Amniotic epithelial cell (primary cell): Measurements from ENCODE around the gene LORICRIN.

ENCODE experiments used
- DNase-seq: peaks from one replicate; pipeline ENCODE4 v3.0.0-alpha.2; 2010; ENCODE audit warnings: low read depth

The LORICRIN gene

DNA sequence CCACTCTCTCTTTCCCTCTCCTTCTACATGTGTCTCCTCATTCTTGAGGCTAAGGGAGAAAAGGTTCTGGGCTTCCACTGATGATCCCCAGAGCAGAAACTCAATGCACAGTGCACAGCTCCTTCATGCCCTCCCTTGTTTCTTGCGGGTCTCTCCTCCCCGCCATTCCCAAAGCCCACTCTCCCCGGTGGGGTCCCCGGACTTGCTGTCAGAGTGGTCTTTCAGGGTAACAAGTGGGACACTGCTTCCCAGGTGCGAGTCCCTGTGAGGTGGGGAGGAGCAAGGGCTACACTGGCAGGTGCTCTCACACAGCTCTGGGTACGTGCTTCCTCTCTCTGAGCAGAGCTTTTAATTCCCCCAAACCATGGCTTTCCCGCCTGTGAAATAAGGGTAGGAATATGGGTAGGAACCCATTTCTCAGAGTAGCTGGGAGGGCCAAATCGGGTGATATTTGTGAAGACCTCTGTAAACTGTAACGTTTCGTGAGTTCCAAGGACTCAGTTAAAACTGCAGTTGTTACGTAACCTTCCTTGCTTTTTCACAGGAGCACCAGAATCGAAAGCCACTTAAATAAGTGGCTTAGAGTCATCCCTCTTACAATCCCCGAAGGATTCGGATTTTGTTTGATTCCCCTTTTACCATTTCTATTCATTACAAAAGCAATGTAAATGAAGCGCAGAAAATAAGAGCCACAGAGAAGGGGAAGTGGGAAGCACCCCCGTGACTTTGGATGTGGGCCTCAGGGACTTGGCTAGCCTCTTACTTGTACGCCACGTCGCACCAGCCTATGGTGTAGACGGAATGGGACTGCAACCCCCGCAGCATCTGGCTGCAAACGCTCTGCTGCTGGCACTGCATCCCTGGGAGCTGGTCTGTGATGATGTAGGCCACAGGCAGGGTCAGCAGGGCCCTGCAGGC, 47.1 kb downstream of the LORICRIN start:
- DNase-seq: no peak

DNA sequence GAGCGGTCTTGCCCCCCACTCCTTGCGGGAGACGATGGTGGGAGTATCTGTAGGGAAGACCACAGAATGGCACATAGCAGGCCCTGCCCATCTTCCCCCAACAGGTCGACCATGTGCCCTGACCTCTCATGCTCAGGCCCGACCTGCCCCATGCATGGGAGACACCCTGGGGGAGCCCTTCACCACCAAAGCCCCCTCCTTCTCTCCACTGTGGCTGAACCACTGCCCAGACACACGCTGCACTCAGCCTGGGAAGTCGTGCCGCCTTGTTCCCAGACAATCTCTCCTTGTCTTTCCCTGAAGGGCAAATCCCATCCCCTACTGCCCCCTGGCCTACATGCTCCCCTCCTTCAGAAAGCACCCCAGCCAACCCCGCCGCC, 47.7 kb downstream of the LORICRIN start:
- no peak for DNase-seq

DNA sequence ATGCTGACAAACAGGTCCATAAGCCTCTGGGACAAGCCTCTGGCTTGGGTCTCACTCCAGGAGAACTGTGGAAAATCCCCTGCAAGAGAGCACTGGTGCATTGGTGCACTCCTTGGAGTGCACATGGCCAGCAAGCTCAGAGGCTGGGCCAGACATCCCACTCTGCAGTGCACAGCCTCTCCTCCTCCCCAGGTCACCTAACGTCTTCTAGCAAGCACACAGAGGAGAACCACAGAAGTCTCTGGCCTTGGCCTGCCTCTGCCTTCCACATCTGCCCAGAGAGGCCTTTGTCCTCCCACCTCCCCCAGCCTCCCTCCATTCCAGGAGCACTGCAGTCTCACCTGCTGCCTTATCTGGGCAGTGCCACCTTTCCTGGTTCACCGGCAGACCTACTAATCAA, 49.1 kb downstream of the LORICRIN start:
- no peak for DNase-seq

DNA sequence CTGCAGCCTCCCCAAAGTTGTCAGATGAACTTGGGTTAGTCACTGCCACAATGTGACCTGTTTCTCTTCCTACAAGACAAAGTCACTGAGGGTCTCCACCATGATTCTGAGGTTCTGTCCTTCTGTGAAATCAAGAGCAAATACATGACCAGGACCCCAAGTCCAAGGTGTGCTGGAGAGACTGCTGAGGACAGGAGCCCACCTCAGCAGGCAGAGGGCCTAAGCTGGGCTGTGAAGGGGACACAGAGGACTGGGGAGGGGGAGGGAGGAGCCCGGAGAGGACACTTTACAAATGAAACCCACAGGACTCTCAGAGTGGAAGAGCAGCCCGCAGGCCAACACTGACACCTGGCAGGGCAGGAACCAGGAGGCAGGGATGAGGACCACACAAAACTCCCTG, 50.0 kb downstream of the LORICRIN start:
- no peak for DNase-seq

DNA sequence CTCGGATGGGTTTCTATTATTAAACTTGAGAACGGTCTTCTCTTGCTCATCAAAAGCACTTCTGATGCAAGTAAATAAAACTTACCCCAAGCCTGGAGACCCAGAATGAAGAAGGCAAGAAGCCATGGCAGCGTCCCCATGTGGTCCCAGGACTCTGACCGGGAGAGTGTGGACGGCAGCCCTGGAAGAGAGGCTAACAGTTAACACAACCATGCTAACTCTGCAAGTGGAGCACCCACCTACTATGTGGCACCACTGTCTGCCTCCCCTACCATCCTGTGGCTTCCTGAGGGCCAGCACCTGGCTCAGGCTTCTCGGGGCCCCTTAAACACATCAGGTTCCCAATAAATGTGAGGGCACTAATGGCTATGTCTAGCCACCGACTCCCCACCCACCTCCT, 51.0 kb downstream of the LORICRIN start:
- no peak for DNase-seq
